Ovary (tissue), 9 donors: ENCODE data around the gene PTH1R. TPM values are rescaled to one million over a fixed set of nuclear protein-coding genes. Genes with fewer than 3 reads are reported as not detected.

Source experiments
- DNase-seq, 5 donors: peaks; one replicate each; pipeline ENCODE4 v3.0.0-alpha.2; 2019 to 2020
- H3K27ac ChIP-seq, 2 donors: fragments of 200-600 bp; one replicate each; pipeline versions ENCODE4 v1.5.1 to v1.8.0; 2019 to 2022
- H3K27me3 ChIP-seq: fragments of 200-600 bp; one replicate; pipeline ENCODE4 v1.8.0; 2022
- H3K36me3 ChIP-seq: fragments of 200-600 bp; sonication (generic); one replicate; pipeline ENCODE4 v1.5.1; 2019
- H3K4me1 ChIP-seq: one replicate; pipeline ENCODE4 v1.8.1; 2013; ENCODE audit warnings: mild to moderate bottlenecking, moderate library complexity; ENCODE audit not compliant: insufficient read depth
- H3K4me3 ChIP-seq: fragments of 200-600 bp; sonication (generic); one replicate; pipeline ENCODE4 v1.5.1; 2017
- H3K9me3 ChIP-seq, 2 donors: fragments of 200-600 bp in 1 of 2; sonication (generic) in 1 of 2; one replicate each; pipeline versions ENCODE4 v1.5.1 to v1.8.1; 2013 to 2019; ENCODE audit warnings: mild to moderate bottlenecking in 1 of 2, moderate library complexity in 1 of 2
- EP300 ChIP-seq: sonication (generic); formaldehyde crosslinking; IDR thresholded peaks from one replicate; pipeline ENCODE4 v1.6.1; 2017; ENCODE audit warnings: antibody characterized with exemption
- POLR2A ChIP-seq: fragments of 450-650 bp; IDR thresholded peaks from one replicate; pipeline ENCODE4 v1.6.1; 2017; ENCODE audit warnings: antibody characterized with exemption, mild to moderate bottlenecking, moderate library complexity
- WGBS, 3 donors: extraction: QIAGEN DNeasy Blood & Tissue Kit in 1 of 3; methylation state at CpG; one replicate each; pipeline versions ENCODE4 v1.1.5 to v1.1.7; 2013 to 2017; 5-methylcytosine and 5-hydroxymethylcytosine counted together
- intact Hi-C, 4 donors: fragments of 100-400 bp; cut with DNase I; formaldehyde crosslinking; loops; one replicate each; pipeline versions ENCODE4 v1.11.0 to v1.15.1; 2022 to 2023
- polyA plus RNA-seq, 2 donors: library from polyadenylated mRNA; stranded (reverse); fragments of 200-250 nt in 1 of 2; fragments of 350-450 nt in 1 of 2; fragmentation: Illumina TruSeq in 1 of 2; extraction: RNeasy Lipid Tissue Mini Kit (QIAGEN cat#74804) in 1 of 2; gene quantifications; one replicate each; pipeline ENCODE4 v1.2.3, GENCODE V29; 2013 to 2014
- total RNA-seq, 7 donors: library from RNA; depleted of rRNA in 2 of 7; stranded (reverse); fragments of >200 nt in 2 of 7; fragmentation: NEBNext Ultra II Directional in 3 of 7; extraction: Animal tissue kit (Norgen Biotek cat#: 25700) in 3 of 7; gene quantifications; one replicate each; pipeline versions ENCODE4 v1.1.0 to v1.2.4, GENCODE V29; 2016 to 2023
- TF ChIP-seq, protein P1 (sequence below), 3 donors: fragments of 450-650 bp in 2 of 3; fragments of 200-600 bp in 1 of 3; IDR thresholded peaks; one replicate each; pipeline versions ENCODE4 v1.5.1 to v1.8.0; 2016 to 2022; ENCODE audit warnings: antibody characterized with exemption in 3 of 3, mild to moderate bottlenecking in 1 of 3
- donor health status: DM: no; HTN: no; CAD: no; lungs with moderate emphysema.
- donor health status: DM: no; HTN: no; CAD: no.
- donor health status: Bipolar disorder and iron deficiency.
- donor health status: DM: yes; HTN: yes; CAD: no.
- donor health status: DM: no; HTN: no; CAD: no.
- donor health status: DM: yes; HTN: yes; CAD: no.

Gene PTH1R
- total and polyA plus RNA-seq, 9 donors, result 3.8 to 23.9 (median 12.3) TPM

DNA sequence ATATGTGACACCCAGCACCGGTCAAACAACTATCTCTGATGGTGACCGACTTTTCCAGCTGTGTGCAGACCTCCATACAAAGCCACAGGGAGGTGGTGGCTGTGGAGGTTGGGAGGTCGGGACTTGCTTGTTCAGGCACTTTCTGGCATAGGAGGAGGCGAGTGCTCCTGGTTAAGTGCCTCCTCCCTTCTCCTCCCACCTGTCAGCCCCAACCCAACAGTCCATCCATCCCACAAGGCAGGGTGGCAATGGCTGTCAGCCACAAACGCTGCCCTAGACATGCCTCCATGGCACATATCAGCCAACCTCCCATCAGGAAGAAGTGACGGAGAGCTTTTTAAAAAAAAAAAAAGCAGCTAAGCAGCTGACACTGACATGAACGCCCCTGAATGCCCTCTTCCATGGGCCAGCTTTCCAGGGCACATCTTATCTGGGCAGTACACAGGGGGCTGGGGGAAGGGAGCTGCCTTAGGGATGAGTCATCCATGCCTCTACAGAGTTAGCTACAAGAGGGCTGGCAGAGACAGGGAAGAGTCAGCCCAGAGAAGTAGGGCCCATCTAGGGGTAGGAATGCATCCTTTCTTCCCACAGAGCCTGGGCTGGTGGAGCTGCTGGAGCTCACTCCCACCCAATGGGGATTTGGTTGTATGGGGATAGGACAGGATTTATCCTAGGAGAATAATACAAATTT lies 57.8 kb downstream of the PTH1R start:
- WGBS, 3 donors, result 50 to 51% (median 51%) methylated on average over 7 of the region's 7 CpGs
- H3K27me3 ChIP-seq, result no peaks in the 10 kb centered on the region
- H3K4me1 ChIP-seq, result peaks cover 46% of the 10 kb centered on the region
- H3K4me3 ChIP-seq, result no peak overlapping the region
- peak; percentile 78 to 87 (median 84) for DNase-seq
- intact Hi-C loops, result loop anchor here in 3 of 4 donors (5.0 to 10.0 kb wide), 2 partner anchors 42 to 389 kb away; partner anchors contain the start of genes CCDC12 (in 1 of the 3) and NBEAL2 (in 1 of the 3)
- TF ChIP-seq EP300 (no peak), POLR2A (no peak)
- TF ChIP-seq, protein P1, sequence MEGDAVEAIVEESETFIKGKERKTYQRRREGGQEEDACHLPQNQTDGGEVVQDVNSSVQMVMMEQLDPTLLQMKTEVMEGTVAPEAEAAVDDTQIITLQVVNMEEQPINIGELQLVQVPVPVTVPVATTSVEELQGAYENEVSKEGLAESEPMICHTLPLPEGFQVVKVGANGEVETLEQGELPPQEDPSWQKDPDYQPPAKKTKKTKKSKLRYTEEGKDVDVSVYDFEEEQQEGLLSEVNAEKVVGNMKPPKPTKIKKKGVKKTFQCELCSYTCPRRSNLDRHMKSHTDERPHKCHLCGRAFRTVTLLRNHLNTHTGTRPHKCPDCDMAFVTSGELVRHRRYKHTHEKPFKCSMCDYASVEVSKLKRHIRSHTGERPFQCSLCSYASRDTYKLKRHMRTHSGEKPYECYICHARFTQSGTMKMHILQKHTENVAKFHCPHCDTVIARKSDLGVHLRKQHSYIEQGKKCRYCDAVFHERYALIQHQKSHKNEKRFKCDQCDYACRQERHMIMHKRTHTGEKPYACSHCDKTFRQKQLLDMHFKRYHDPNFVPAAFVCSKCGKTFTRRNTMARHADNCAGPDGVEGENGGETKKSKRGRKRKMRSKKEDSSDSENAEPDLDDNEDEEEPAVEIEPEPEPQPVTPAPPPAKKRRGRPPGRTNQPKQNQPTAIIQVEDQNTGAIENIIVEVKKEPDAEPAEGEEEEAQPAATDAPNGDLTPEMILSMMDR (IDR thresholded peaks at IDR 0.05), result peak; percentile 30 to 72 (median 65)
- H3K9me3 ChIP-seq, result no peaks in the 10 kb centered on the region
- H3K36me3 ChIP-seq, result no peaks in the 10 kb centered on the region
- H3K27ac ChIP-seq, result peak overlapping the region; percentile 22 to 70

DNA sequence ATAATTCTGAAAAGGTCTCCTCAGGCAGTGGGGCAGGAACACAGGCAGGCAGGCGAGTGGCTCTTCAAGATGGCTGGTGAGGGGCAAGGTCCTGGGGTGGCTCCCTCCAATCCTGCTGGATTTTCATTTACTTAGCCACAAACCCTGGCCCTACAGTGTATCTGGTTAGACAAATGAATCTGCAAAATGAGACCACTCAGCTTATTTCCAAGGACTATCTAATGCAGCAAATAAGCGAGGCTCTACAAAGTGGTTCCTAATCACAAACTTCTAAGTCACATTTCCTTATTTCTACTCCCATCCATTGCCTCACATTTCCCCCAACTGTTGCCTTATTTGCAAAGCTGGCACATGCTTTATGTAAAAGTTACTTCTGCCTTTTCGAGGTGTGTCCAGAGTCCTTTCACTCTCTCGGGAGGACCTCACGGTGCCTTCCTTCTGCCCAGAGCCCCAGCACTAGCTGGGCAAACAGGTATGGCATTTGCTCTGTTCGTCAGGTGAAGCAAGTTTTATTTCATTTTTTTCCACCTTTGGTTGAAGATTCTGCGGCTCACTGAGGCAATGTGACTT lies 58.6 kb downstream of the PTH1R start:
- WGBS, 3 donors, result 85 to 89% (median 88%) methylated on average over 7 of the region's 7 CpGs
- Histone ChIP-seq H3K4me3 (no peak overlapping the region), H3K36me3 (no peaks in the 10 kb centered on the region), H3K27me3 (no peaks in the 10 kb centered on the region), H3K9me3 (no peaks in the 10 kb centered on the region), H3K27ac (peak overlapping the region in 1 of 2 donors; percentile 5), H3K4me1 (peaks cover 39% of the 10 kb centered on the region)
- no peak for TF ChIP-seq POLR2A
- TF ChIP-seq, protein P1 (IDR thresholded peaks at IDR 0.05), result no peak
- no peak for TF ChIP-seq EP300
- DNase-seq, result peak in 1 of 5 donors; percentile 21
- intact Hi-C loops, result loop anchor here in 3 of 4 donors (5.0 to 10.0 kb wide), 2 partner anchors 41 to 389 kb away; partner anchors contain the start of genes CCDC12 (in 1 of the 3) and NBEAL2 (in 1 of the 3)

DNA sequence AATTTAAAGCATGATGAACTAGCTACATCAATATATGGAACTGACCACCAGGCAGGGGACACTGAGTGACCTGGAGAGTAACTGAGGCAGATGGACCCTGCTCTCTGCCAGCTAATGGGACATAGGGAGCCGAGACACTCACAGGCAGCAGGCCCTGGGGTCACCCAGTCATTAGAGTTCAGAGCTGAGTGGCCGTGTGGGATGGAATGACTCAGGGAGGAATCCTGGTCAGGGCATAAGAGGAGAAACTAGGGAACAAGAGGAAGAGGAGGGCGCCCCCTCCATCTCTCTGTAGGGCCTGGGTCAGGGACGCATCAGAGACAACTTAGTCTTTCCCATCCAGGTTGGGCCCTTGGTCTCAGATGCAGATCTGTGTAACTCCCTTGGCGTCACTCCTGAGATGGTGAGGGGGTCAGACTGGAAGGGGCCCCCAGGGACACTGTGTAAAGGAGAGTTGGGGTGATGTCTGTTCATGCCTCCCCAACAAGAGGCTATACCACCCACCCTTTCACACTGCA lies 59.3 kb downstream of the PTH1R start:
- WGBS, 3 donors, result 77 to 89% (median 81%) methylated on average over 5 of the region's 5 CpGs
- peak in 1 of 5 donors; percentile 25 for DNase-seq
- Histone ChIP-seq H3K36me3 (no peaks in the 10 kb centered on the region), H3K4me3 (no peak overlapping the region), H3K27me3 (no peaks in the 10 kb centered on the region), H3K4me1 (peaks cover 32% of the 10 kb centered on the region), H3K9me3 (no peaks in the 10 kb centered on the region), H3K27ac (no peak overlapping the region)
- intact Hi-C loops, result loop anchor here in 3 of 4 donors (5.0 to 10.0 kb wide), 2 partner anchors 41 to 388 kb away; partner anchors contain the start of genes CCDC12 (in 1 of the 3) and NBEAL2 (in 1 of the 3)
- TF ChIP-seq, protein P1 (IDR thresholded peaks at IDR 0.05), result no peak
- TF ChIP-seq POLR2A, result no peak
- no peak for TF ChIP-seq EP300

DNA sequence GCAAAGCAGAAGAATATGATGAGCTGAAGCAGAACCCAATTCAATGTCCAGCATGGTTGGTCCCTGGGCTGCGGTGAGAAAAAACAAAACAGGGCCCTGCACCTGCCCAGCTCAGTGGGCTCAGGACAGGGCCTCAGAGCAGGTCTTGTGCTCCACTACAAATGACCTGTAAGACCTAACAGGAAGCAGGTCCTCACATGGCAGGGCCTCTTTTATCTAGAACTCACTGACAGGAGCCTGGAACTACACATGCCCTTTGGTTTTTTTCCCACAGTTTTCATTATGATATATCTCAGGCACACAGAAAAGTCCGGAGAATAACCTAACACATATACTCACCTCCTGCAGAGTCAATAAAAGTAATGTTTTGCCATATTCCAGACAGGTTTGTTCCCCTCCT lies 60.6 kb downstream of the PTH1R start:
- intact Hi-C loops, result loop anchor here in 3 of 4 donors (5.0 to 10.0 kb wide), 2 partner anchors 39 to 387 kb away; partner anchors contain the start of genes CCDC12 (in 1 of the 3) and NBEAL2 (in 1 of the 3)
- H3K4me1 ChIP-seq, result peaks cover 20% of the 10 kb centered on the region
- H3K27ac ChIP-seq, result no peak overlapping the region
- TF ChIP-seq EP300, result no peak
- no peak for TF ChIP-seq POLR2A
- TF ChIP-seq, protein P1 (IDR thresholded peaks at IDR 0.05), result no peak
- no peaks in the 10 kb centered on the region for H3K36me3 ChIP-seq
- H3K4me3 ChIP-seq, result no peak overlapping the region
- no peaks in the 10 kb centered on the region for H3K27me3 ChIP-seq
- 93 to 100% (median 94%) methylated on average over 2 of the region's 2 CpGs for WGBS, 3 donors
- DNase-seq, result no peak
- no peaks in the 10 kb centered on the region for H3K9me3 ChIP-seq
